Immature natural killer cell (primary cell): ENCODE results near the gene FZD10. TPM values are rescaled to one million over a fixed set of nuclear protein-coding genes. Genes with fewer than 3 reads are reported as not detected.

Source experiments
- DNase-seq, 3 donors: peaks; one replicate each; pipeline ENCODE4 v3.0.0; 2022; ENCODE audit warnings: mixed read lengths in 1 of 3
- H3K27ac Mint-ChIP-seq, 6 donors: one replicate each; pipeline ENCODE4 v1.8.0; 2020; ENCODE audit warnings: mixed read lengths in 6 of 6, mild to moderate bottlenecking in 5 of 6, inconsistent platforms in 4 of 6, moderate library complexity in 3 of 6
- H3K27me3 Mint-ChIP-seq, 3 donors: one replicate each; pipeline ENCODE4 v1.8.0; 2020 to 2021; ENCODE audit warnings: low read depth in 3 of 3, mild to moderate bottlenecking in 3 of 3, mixed read lengths in 3 of 3, moderate library complexity in 3 of 3, inconsistent platforms in 1 of 3
- H3K36me3 Mint-ChIP-seq, 3 donors: one replicate each; pipeline ENCODE4 v1.8.0; 2020; ENCODE audit warnings: mixed read lengths in 3 of 3, inconsistent platforms in 2 of 3, mild to moderate bottlenecking in 2 of 3
- H3K4me1 Mint-ChIP-seq, 2 donors: one replicate each; pipeline ENCODE4 v1.8.0; 2020; ENCODE audit warnings: inconsistent platforms in 2 of 2, mild to moderate bottlenecking in 2 of 2, mixed read lengths in 2 of 2, moderate library complexity in 1 of 2
- H3K4me3 Mint-ChIP-seq, 5 donors: one replicate each; pipeline ENCODE4 v1.8.0; 2020; ENCODE audit warnings: mild to moderate bottlenecking in 5 of 5, mixed read lengths in 5 of 5, inconsistent platforms in 3 of 5, moderate library complexity in 3 of 5
- H3K9me3 Mint-ChIP-seq, 6 donors: one replicate each; pipeline ENCODE4 v1.8.0; 2020; ENCODE audit warnings: mild to moderate bottlenecking in 6 of 6, mixed read lengths in 6 of 6, inconsistent platforms in 4 of 6, moderate library complexity in 3 of 6
- polyA plus RNA-seq, 3 donors: library from polyadenylated mRNA; unstranded; fragments of 300-500 nt; fragmentation: Illumina TruSeq; gene quantifications; one replicate each; pipeline ENCODE4 v1.2.3, GENCODE V29; 2021

Gene FZD10
- polyA plus RNA-seq, 3 donors from 2014 or later: not detected

DNA sequence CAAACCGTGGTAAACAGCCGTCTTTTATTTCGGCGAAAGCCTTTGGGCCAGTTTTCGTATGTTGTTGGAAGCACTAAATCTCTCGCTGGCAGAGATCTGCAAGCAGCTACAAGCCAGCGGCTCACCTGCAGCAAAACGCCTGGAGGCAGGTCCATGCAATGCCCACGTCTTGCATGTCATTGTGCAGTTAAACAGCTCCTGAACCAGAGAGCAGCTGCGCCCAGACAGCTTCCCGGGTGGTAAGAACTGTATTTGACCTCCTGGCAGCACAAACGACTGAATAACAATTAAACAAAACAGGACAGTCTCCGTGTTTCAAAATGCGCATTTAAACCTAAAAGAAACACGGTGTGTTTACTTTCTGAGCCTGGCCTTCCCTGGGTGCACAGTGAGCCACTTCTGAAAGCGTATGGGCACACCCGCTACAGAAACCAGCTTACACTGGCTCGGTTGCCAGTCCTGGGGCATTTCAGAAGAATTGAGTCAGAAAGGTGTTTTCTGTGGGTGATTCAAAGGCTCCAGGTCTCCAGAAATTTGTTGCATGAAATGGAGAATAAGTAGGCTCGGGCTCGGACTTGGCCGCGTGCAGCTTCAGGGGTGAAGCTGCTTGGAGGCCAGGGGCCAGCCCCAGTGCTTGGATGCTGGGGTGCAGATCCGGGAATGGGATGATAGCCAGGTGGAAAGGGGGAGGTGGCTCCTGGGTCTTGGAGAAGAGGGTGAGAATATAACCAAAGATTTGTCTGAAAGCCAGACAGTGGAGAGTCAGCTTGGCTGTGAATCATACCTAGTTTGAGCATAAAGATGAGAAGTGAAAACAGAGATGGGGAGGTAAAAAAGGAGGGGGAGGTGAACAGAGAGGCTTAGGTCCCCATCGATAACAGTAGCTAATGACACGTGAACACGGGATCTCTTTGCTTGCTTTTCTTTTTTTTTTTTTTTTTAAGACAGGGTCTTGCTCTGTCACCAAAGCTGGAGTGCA lies 24.9 kb upstream of the FZD10 start:
- no peak for DNase-seq
- Mint-ChIP-seq H3K4me1 (no peaks in the 10 kb centered on the region), H3K9me3 (no peaks in the 10 kb centered on the region), H3K27ac (no peak overlapping the region), H3K36me3 (no peaks in the 10 kb centered on the region), H3K4me3 (no peak overlapping the region), H3K27me3 (no peaks in the 10 kb centered on the region)

GRCh38 chr12:130138478-130138877 lies 23.8 kb upstream of the FZD10 start:
- Mint-ChIP-seq H3K9me3 (no peaks in the 10 kb centered on the region), H3K36me3 (no peaks in the 10 kb centered on the region), H3K27ac (no peak overlapping the region), H3K4me1 (no peaks in the 10 kb centered on the region), H3K4me3 (no peak overlapping the region), H3K27me3 (no peaks in the 10 kb centered on the region)
- no peak for DNase-seq

DNA sequence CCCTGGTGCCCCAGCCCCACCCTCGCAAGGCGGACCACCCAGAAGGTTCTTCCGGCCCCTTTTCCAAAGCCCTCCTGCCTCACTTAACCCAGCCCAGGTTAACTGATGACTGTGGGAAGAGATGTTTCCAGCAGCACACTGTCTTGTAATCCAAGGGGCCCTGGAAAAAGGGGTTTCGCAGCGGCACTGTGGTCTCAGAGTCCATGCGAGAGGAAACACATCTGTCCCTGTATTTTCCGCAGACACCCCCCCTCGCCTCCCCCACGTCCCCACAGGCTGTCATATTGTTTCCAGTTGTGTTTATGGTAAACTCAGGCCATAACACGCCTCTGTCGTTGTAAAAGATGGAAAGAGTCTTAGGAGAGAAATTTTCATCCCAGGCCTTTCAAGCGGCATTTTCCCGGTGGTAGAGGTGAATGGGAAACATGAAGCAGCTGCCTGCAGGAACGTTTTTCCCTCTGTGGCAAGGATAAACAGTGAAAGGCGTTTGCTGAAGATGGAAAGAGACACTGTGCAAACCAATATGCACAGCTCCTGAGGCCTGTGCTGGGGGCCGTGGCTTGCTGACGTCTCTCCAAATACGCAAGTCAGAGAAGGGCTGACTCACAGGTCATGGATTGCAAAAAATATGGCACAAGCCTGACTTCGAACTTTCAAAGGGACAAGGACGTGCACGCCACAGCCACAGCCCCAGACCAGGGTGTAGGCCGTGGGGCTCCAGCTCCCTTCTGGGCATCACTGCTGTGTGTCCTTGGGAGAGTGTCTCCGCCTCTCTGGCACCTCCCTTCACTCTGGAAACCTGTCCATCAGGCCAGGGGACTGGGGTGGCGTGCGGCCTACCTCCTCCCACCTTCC lies 22.5 kb upstream of the FZD10 start:
- Mint-ChIP-seq H3K4me3 (no peak overlapping the region), H3K4me1 (no peaks in the 10 kb centered on the region), H3K36me3 (no peaks in the 10 kb centered on the region), H3K9me3 (no peaks in the 10 kb centered on the region), H3K27me3 (no peaks in the 10 kb centered on the region), H3K27ac (no peak overlapping the region)
- no peak for DNase-seq

- no peaks in the 10 kb centered on the region for H3K36me3 Mint-ChIP-seq
- no peak overlapping the region for H3K4me3 Mint-ChIP-seq
- H3K27me3 Mint-ChIP-seq: peaks cover 0 to 4% (median 0%) of the 10 kb centered on the region in 3 donors
- H3K27ac Mint-ChIP-seq: no peak overlapping the region
- no peaks in the 10 kb centered on the region for H3K4me1 Mint-ChIP-seq
- DNase-seq: no peak
- H3K9me3 Mint-ChIP-seq: no peaks in the 10 kb centered on the region
Observed at GRCh38 chr12:130141105-130141504, 21.2 kb upstream of the FZD10 start.

GRCh38 chr12:130141901-130142683 lies 20.2 kb upstream of the FZD10 start:
- H3K4me3 Mint-ChIP-seq: no peak overlapping the region
- peaks cover 0 to 6% (median 0%) of the 10 kb centered on the region in 3 donors for H3K27me3 Mint-ChIP-seq
- H3K36me3 Mint-ChIP-seq: no peaks in the 10 kb centered on the region
- no peaks in the 10 kb centered on the region for H3K4me1 Mint-ChIP-seq
- no peak overlapping the region for H3K27ac Mint-ChIP-seq
- DNase-seq: no peak
- H3K9me3 Mint-ChIP-seq: no peaks in the 10 kb centered on the region

GRCh38 chr12:130142736-130143135 lies 19.5 kb upstream of the FZD10 start:
- H3K27me3 Mint-ChIP-seq: peaks cover 0 to 7% (median 0%) of the 10 kb centered on the region in 3 donors

GRCh38 chr12:130143136-130143535 lies 19.1 kb upstream of the FZD10 start:
- Mint-ChIP-seq H3K27ac (no peak overlapping the region), H3K4me1 (no peaks in the 10 kb centered on the region), H3K27me3 (peaks cover 0 to 7% (median 0%) of the 10 kb centered on the region in 3 donors), H3K9me3 (no peaks in the 10 kb centered on the region), H3K36me3 (no peaks in the 10 kb centered on the region), H3K4me3 (no peak overlapping the region)
- DNase-seq: no peak

More at GRCh38 chr12:130142736-130143135, 19.5 kb upstream of the FZD10 start:
- Mint-ChIP-seq H3K27ac (no peak overlapping the region), H3K4me3 (no peak overlapping the region), H3K4me1 (no peaks in the 10 kb centered on the region), H3K36me3 (no peaks in the 10 kb centered on the region), H3K9me3 (no peaks in the 10 kb centered on the region)
- no peak for DNase-seq

DNA sequence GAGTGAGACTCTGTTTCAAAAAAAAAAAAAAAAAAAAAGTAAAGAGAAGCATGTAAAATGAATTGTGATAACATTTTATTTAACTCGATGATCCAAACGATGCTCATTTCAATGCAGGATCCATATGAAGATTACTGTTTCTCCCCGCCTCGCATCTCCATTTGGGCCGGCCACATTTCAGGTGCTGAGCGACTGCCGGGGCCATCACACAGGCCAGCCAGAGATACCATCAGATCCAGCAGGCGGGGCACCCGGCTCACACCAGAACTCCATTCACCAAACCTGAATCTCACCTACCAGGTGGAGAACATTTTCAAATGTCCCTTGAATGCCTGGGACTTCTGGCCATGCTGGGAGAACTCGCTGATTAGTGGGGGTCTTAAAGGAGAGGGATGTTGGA lies 18.0 kb upstream of the FZD10 start:
- H3K27me3 Mint-ChIP-seq: peaks cover 0 to 7% (median 0%) of the 10 kb centered on the region in 3 donors
- no peak for DNase-seq
- no peaks in the 10 kb centered on the region for H3K4me1 Mint-ChIP-seq
- H3K9me3 Mint-ChIP-seq: no peaks in the 10 kb centered on the region
- no peak overlapping the region for H3K27ac Mint-ChIP-seq
- H3K4me3 Mint-ChIP-seq: no peak overlapping the region
- H3K36me3 Mint-ChIP-seq: no peaks in the 10 kb centered on the region

GRCh38 chr12:130145731-130146130 lies 16.5 kb upstream of the FZD10 start:
- DNase-seq: no peak
- Mint-ChIP-seq H3K4me3 (no peak overlapping the region), H3K9me3 (no peaks in the 10 kb centered on the region), H3K36me3 (no peaks in the 10 kb centered on the region), H3K4me1 (no peaks in the 10 kb centered on the region), H3K27ac (no peak overlapping the region), H3K27me3 (peaks cover 0 to 7% (median 0%) of the 10 kb centered on the region in 3 donors)

GRCh38 chr12:130146176-130146931 lies 15.9 kb upstream of the FZD10 start:
- no peaks in the 10 kb centered on the region for H3K36me3 Mint-ChIP-seq
- no peak overlapping the region for H3K27ac Mint-ChIP-seq
- H3K9me3 Mint-ChIP-seq: no peaks in the 10 kb centered on the region
- H3K4me1 Mint-ChIP-seq: no peaks in the 10 kb centered on the region
- H3K4me3 Mint-ChIP-seq: no peak overlapping the region
- peaks cover 0 to 7% (median 0%) of the 10 kb centered on the region in 3 donors for H3K27me3 Mint-ChIP-seq
- DNase-seq: no peak

DNA sequence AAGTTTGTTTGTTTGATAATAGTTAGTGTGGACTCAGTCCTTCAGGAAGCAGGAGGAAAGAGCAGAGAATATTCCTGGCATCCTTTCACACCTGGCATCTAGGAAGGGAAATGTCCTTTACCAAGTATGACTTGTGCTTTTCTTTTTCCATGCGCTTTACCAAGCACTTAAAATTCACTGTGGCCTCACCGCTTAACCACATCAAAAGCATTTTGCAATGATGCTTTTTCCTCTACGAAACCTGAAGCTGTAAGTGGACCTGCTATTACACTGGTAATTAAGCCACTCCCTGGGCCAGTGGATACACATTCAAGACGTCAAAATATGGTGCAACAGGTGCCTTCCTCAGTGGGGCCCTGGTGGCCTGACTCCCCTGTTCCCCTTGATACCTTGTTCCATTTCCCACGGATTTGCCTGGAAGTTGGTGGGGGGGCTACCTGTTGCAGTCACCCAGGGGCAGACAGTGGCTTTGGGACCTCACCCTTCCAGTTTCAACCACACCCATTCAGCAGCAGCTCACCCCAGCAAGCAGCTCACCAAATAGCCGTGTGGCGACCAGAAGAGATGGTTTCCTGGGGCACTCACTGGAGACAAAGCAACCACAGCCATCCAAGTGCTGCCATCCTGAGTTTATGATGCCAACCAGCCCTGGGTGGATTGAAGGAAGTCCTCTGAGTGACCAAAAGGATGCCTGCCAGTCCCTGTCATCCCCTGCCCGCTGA lies 14.2 kb upstream of the FZD10 start:
- H3K9me3 Mint-ChIP-seq: no peaks in the 10 kb centered on the region
- H3K27ac Mint-ChIP-seq: no peak overlapping the region
- no peaks in the 10 kb centered on the region for H3K4me1 Mint-ChIP-seq
- no peak overlapping the region for H3K4me3 Mint-ChIP-seq
- H3K27me3 Mint-ChIP-seq: peaks cover 0 to 7% (median 0%) of the 10 kb centered on the region in 3 donors
- H3K36me3 Mint-ChIP-seq: no peaks in the 10 kb centered on the region
- no peak for DNase-seq

GRCh38 chr12:130151846-130152245 lies 10.4 kb upstream of the FZD10 start:
- Mint-ChIP-seq H3K27ac (no peak overlapping the region), H3K4me1 (no peaks in the 10 kb centered on the region), H3K4me3 (no peak overlapping the region), H3K9me3 (no peaks in the 10 kb centered on the region), H3K36me3 (no peaks in the 10 kb centered on the region), H3K27me3 (peaks cover 0 to 5% (median 3%) of the 10 kb centered on the region in 3 donors)
- no peak for DNase-seq
